Endothelial cell (in vitro differentiated cells): ENCODE measurements around the gene CPZ. TPM values are rescaled to one million over a fixed set of nuclear protein-coding genes. Genes with fewer than 3 reads are reported as not detected.

Source experiments
- DNase-seq: peaks from one replicate; pipeline ENCODE4 v3.0.0; 2021; ENCODE audit warnings: low spot score
- H3K27ac Mint-ChIP-seq: one replicate; pipeline ENCODE4 v1.8.0; 2021; ENCODE audit warnings: mixed read lengths, inconsistent platforms; ENCODE audit not compliant: unreplicated experiment
- H3K27me3 Mint-ChIP-seq: one replicate; pipeline ENCODE4 v1.8.0; 2021; ENCODE audit warnings: mild to moderate bottlenecking, moderate library complexity, mixed read lengths, inconsistent platforms; ENCODE audit not compliant: unreplicated experiment
- H3K36me3 Mint-ChIP-seq: one replicate; pipeline ENCODE4 v1.8.0; 2021; ENCODE audit warnings: mild to moderate bottlenecking, low read depth, mixed read lengths, inconsistent platforms; ENCODE audit not compliant: unreplicated experiment
- H3K4me1 Mint-ChIP-seq: one replicate; pipeline ENCODE4 v1.8.0; 2021; ENCODE audit warnings: mild to moderate bottlenecking, mixed read lengths, inconsistent platforms; ENCODE audit not compliant: unreplicated experiment
- H3K4me3 Mint-ChIP-seq: one replicate; pipeline ENCODE4 v1.8.0; 2021; ENCODE audit warnings: mild to moderate bottlenecking, mixed read lengths, inconsistent platforms; ENCODE audit not compliant: unreplicated experiment
- H3K9me3 Mint-ChIP-seq: one replicate; pipeline ENCODE4 v1.8.0; 2021; ENCODE audit warnings: mixed read lengths, inconsistent platforms; ENCODE audit not compliant: unreplicated experiment
- CTCF ChIP-seq: fragments of 200-600 bp; sonication (generic); IDR thresholded peaks from one replicate; pipeline ENCODE4 v1.5.0; 2021; ENCODE audit warnings: antibody characterized with exemption; ENCODE audit not compliant: unreplicated experiment
- total RNA-seq: library from RNA; stranded (reverse); fragmentation: NEBNext Ultra II Directional; extraction: Animal tissue kit (Norgen Biotek cat#: 25700); gene quantifications from one replicate; pipeline ENCODE4 v1.2.1, GENCODE V29; 2021; ENCODE audit not compliant: unreplicated experiment

CPZ gene
- total RNA-seq, 1 donor from 2014 or later: 0.90 TPM

GRCh38 chr4:8641931-8642650 lies 49.5 kb downstream of the CPZ start:
- no peak for TF ChIP-seq CTCF
- H3K27me3 Mint-ChIP-seq: peaks cover 7% of the 10 kb centered on the region
- no peaks in the 10 kb centered on the region for H3K9me3 Mint-ChIP-seq
- no peaks in the 10 kb centered on the region for H3K4me1 Mint-ChIP-seq
- H3K36me3 Mint-ChIP-seq: no peaks in the 10 kb centered on the region
- H3K27ac Mint-ChIP-seq: no peak overlapping the region
- no peak for DNase-seq
- H3K4me3 Mint-ChIP-seq: no peak overlapping the region

GRCh38 chr4:8642651-8643321 lies 50.2 kb downstream of the CPZ start:
- H3K27ac Mint-ChIP-seq: no peak overlapping the region
- H3K9me3 Mint-ChIP-seq: no peaks in the 10 kb centered on the region
- TF ChIP-seq CTCF: no peak
- H3K4me1 Mint-ChIP-seq: no peaks in the 10 kb centered on the region
- no peak for DNase-seq
- H3K27me3 Mint-ChIP-seq: peaks cover 6% of the 10 kb centered on the region
- no peak overlapping the region for H3K4me3 Mint-ChIP-seq
- no peaks in the 10 kb centered on the region for H3K36me3 Mint-ChIP-seq

- no peaks in the 10 kb centered on the region for H3K4me1 Mint-ChIP-seq
- H3K27ac Mint-ChIP-seq: no peak overlapping the region
- DNase-seq: no peak
- no peaks in the 10 kb centered on the region for H3K9me3 Mint-ChIP-seq
- TF ChIP-seq CTCF: no peak
- H3K27me3 Mint-ChIP-seq: peaks cover 6% of the 10 kb centered on the region
- no peak overlapping the region for H3K4me3 Mint-ChIP-seq
- H3K36me3 Mint-ChIP-seq: no peaks in the 10 kb centered on the region
Observed at GRCh38 chr4:8643441-8643840, 50.9 kb downstream of the CPZ start.

GRCh38 chr4:8643986-8644385 lies 51.4 kb downstream of the CPZ start:
- TF ChIP-seq CTCF: no peak
- Mint-ChIP-seq H3K36me3 (no peaks in the 10 kb centered on the region), H3K9me3 (no peaks in the 10 kb centered on the region), H3K27ac (no peak overlapping the region), H3K4me3 (no peak overlapping the region), H3K4me1 (no peaks in the 10 kb centered on the region), H3K27me3 (peaks cover 6% of the 10 kb centered on the region)
- DNase-seq: no peak

GRCh38 chr4:8644461-8644891 lies 51.9 kb downstream of the CPZ start:
- H3K9me3 Mint-ChIP-seq: no peaks in the 10 kb centered on the region
- H3K4me1 Mint-ChIP-seq: no peaks in the 10 kb centered on the region
- no peaks in the 10 kb centered on the region for H3K36me3 Mint-ChIP-seq
- H3K27me3 Mint-ChIP-seq: peaks cover 6% of the 10 kb centered on the region
- TF ChIP-seq CTCF: no peak
- no peak overlapping the region for H3K4me3 Mint-ChIP-seq
- no peak overlapping the region for H3K27ac Mint-ChIP-seq
- DNase-seq: no peak
